Measurements from ENCODE around the gene GRIK4.
A peak's percentile ranks its signal among the peaks of the same experiment; 100 is the strongest.

GRIK4 gene

DNA sequence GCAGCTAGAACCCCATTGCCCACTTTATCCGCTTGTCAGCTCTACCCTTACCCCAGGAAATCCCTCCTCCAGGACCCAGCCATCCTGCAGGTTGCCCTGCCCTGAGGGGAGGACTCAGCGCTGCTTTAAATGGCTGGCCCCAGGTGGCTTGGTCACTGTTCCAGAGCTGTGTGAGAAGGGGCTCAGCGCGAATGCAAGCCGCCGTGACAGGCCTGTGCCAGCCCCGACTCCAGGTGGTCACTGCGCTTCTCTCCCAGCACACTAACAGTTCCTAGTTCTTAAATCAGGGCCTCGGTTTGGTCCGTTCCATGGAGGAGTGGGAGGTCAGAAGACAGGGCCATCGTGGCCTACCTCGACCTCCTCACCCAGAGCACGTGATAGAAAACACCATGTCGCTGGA lies 446.6 kb downstream of the GRIK4 start:
- no peak for TF ChIP-seq TAF1 (IDR thresholded peaks at IDR 0.05; ENCODE audit: borderline replicate concordance, low read depth, low read length)
- TF ChIP-seq POLR2AphosphoS5 (IDR thresholded peaks at IDR 0.05; ENCODE audit: low read depth, low read length): no peak
- no peak for TF ChIP-seq POLR2A (IDR thresholded peaks at IDR 0.05; ENCODE audit: low read depth, low read length)
- DNase-seq (ENCODE audit: insufficient read length) (no peak), FAIRE-seq (no peak)

DNA sequence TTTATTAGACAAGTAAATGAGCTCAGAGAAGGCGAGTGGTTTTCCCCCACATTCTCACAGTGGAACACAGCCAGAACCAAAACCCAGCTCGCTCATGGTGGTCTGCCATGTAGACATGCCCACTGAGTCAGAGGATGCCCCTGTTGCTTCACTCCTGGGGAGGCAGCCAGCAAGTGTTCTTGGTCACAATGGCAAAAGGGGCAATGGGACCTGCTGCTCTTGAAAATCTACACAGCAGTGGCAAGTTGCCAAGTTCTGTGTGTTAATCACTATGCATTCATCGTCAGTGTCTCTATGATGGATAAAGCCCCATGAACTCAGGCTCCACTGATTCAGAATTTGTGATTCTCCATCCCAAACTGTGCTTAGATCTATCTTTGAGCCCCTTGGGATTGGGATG lies 447.6 kb downstream of the GRIK4 start:
- FAIRE-seq (no peak), DNase-seq (ENCODE audit: insufficient read length) (no peak)
- TF ChIP-seq POLR2AphosphoS5 (IDR thresholded peaks at IDR 0.05; ENCODE audit: low read depth, low read length) (no peak), POLR2A (IDR thresholded peaks at IDR 0.05; ENCODE audit: low read depth, low read length) (no peak), TAF1 (IDR thresholded peaks at IDR 0.05; ENCODE audit: borderline replicate concordance, low read depth, low read length) (no peak)

DNA sequence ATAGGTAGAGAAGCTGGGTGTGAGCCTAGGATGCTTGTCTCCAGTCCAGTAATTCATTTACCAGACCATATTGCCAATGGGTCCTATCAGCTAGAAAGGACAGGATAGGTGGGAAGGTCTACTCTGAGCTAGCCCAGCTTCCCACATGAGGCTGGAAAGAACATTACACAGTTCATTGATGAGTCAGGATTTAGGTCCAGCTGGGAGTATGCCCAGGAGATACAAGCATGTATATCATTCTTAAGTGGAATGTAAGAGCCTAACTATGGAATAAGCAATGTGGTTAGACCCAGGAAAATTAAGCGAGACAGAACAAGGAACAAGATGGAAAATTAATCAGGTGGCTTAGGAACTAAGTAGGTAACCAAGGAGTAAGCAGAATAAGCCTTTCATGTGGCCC lies 453.3 kb downstream of the GRIK4 start:
- no peak for FAIRE-seq
- no peak for DNase-seq (ENCODE audit: insufficient read length)
- TF ChIP-seq POLR2AphosphoS5 (IDR thresholded peaks at IDR 0.05; ENCODE audit: low read depth, low read length) (no peak), TAF1 (IDR thresholded peaks at IDR 0.05; ENCODE audit: borderline replicate concordance, low read depth, low read length) (no peak), POLR2A (IDR thresholded peaks at IDR 0.05; ENCODE audit: low read depth, low read length) (no peak)

DNA sequence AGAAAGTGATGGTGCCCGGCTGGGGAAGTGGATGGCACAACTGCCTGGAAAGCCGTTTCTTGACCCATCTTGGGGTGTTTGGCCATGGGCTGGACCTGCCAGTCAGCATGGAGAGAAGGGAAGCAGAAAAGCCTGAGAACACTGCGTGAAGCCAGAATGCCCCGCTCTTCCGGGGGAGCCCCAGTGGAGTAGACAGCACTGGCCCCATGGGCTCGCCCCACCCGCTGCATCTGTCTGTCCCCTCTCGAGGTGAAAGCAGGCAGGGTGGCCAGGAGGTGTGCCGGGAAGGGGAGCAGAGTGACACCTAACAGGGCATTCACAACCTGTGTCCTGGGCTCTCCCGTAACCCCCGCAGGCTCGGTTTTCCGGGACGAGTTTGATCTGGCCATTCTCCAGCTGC lies 455.3 kb downstream of the GRIK4 start:
- no peak for DNase-seq (ENCODE audit: insufficient read length)
- TF ChIP-seq POLR2A (IDR thresholded peaks at IDR 0.05; ENCODE audit: low read depth, low read length): no peak
- TF ChIP-seq POLR2AphosphoS5 (IDR thresholded peaks at IDR 0.05; ENCODE audit: low read depth, low read length): no peak
- no peak for TF ChIP-seq TAF1 (IDR thresholded peaks at IDR 0.05; ENCODE audit: borderline replicate concordance, low read depth, low read length)
- no peak for FAIRE-seq

DNA sequence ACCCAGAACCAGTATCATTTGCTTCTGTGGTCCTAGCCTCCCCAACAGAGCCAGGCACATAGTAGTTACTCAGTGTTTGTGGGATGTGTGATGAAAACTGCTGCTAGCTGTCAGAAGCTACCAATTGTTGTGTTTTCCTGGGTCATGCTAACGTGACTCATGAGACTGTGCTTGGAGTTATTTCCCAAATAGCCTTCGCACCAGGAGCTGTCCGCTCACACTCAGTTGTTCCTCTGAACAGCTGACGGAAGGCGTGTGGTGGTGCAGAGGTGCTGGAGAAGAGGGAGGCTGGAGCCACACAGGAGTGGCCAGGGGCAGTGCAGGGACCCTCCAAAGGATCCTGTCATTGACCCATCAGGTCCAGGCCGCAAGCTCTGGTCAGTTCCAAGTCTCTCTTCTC lies 458.4 kb downstream of the GRIK4 start:
- no peak for FAIRE-seq
- DNase-seq (ENCODE audit: insufficient read length): no peak
- no peak for TF ChIP-seq POLR2A (IDR thresholded peaks at IDR 0.05; ENCODE audit: low read depth, low read length)

DNA sequence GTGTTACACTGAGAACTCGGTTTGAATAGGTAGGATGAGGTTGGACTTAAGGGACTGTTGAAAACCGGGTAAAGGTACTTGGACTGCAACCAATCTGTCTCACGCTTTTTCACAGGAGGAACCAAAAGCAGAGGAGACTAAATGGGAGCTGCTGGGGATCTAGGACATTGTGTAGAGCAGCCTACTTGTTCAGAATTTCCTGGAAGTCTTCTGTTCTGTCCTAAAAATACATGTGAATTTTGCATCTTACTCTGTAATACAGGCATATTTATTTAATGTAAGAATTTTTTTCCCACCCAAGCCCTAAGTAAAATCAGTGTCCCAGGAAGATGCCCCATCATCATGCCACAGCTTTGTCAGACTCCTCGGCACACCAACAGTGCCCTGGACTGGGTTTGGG lies 460.3 kb downstream of the GRIK4 start:
- TF ChIP-seq POLR2AphosphoS5 (IDR thresholded peaks at IDR 0.05; ENCODE audit: low read depth, low read length) (no peak), POLR2A (IDR thresholded peaks at IDR 0.05; ENCODE audit: low read depth, low read length) (no peak), TAF1 (IDR thresholded peaks at IDR 0.05; ENCODE audit: borderline replicate concordance, low read depth, low read length) (no peak)
- FAIRE-seq: no peak

DNA sequence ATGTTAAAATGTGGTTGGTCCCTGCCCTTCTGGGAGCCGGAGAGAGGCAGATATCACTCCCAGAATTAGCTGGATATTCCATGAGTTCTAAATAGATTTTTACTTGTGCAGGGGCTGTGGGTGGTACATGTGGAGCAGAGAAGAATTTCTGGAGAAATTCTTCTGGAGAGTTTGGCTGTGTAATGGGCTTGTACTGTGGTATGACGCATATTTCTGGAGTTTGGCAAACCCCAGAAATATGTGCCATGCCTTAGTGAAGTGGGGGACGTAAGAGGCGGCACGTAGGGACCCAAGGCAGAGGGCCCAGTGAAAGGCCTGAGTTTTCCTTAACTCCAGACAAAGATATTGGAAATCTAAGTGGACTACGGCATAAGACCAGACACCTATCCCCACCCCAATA lies 461.1 kb downstream of the GRIK4 start:
- DNase-seq (ENCODE audit: insufficient read length) (no peak), FAIRE-seq (no peak)
- TF ChIP-seq POLR2A (IDR thresholded peaks at IDR 0.05; ENCODE audit: low read depth, low read length) (no peak), TAF1 (IDR thresholded peaks at IDR 0.05; ENCODE audit: borderline replicate concordance, low read depth, low read length) (no peak), POLR2AphosphoS5 (IDR thresholded peaks at IDR 0.05; ENCODE audit: low read depth, low read length) (no peak)

More for the DNA sequence above, 460.3 kb downstream of the GRIK4 start:
- DNase-seq (ENCODE audit: insufficient read length): no peak

DNA sequence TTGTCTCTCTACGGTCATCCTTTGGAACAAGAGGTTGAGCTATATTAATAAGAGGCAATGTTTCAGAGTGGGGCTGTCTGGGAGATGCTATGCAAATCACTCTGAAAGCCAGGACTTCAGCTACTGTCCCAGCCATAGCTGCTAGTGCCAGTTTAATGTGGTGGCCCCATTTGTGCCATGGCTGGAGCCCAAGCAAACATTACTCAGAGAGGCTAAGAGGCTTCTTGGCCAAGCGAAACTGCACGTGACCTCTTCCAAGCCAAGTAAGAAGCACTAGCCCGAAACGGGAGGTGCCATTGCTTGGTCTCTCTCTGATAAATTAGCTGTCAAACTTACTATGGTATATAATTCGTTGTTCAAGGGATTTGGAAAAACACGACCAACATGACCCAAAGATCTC lies 462.0 kb downstream of the GRIK4 start:
- no peak for DNase-seq (ENCODE audit: insufficient read length)
- peak; percentile 57 for FAIRE-seq
- TF ChIP-seq POLR2AphosphoS5 (IDR thresholded peaks at IDR 0.05; ENCODE audit: low read depth, low read length): no peak
- TF ChIP-seq TAF1 (IDR thresholded peaks at IDR 0.05; ENCODE audit: borderline replicate concordance, low read depth, low read length): no peak
- TF ChIP-seq POLR2A (IDR thresholded peaks at IDR 0.05; ENCODE audit: low read depth, low read length): no peak

DNA sequence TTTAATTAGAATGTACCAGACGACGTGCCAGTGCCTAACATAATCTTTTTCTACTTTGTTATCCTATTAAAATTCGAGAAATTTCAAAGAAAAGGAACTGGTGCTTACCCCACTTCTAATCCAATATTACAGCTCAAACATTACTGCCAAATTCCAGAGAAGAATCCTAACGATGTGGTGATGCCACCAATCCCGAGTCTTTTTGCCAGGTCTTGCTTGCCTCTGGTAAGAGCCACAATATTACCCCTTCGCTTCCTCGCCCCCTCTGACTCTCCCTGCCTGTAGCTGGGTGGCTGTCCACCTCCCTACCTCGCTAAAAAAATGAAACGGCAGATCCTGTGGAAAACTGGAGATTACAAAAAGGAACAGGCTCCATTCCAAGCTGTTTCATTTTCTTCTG lies 462.9 kb downstream of the GRIK4 start:
- DNase-seq (ENCODE audit: insufficient read length) (no peak), FAIRE-seq (no peak)
- TF ChIP-seq TAF1 (IDR thresholded peaks at IDR 0.05; ENCODE audit: borderline replicate concordance, low read depth, low read length) (no peak), POLR2A (IDR thresholded peaks at IDR 0.05; ENCODE audit: low read depth, low read length) (no peak), POLR2AphosphoS5 (IDR thresholded peaks at IDR 0.05; ENCODE audit: low read depth, low read length) (no peak)

DNA sequence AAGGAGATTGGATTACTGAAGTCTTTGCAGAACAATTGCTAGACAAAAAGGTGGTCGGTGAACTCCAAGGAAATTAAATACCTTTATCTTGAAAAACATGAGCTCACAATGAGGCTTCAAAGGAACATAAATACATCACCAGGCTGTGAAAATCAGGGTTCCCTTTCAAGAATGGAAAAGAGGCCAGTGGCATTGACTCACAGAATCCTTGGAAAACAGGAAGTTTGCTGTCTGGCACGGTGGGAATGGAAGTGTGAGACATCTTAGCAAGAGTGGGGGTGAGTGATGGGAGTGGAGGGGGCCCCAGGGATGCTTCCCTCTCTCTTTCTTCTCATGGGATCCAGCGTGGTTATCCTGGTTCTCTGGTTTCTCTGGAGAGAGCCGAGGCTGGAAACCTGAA lies 463.4 kb downstream of the GRIK4 start:
- DNase-seq (ENCODE audit: insufficient read length) (no peak), FAIRE-seq (no peak)
- TF ChIP-seq TAF1 (IDR thresholded peaks at IDR 0.05; ENCODE audit: borderline replicate concordance, low read depth, low read length): no peak
- no peak for TF ChIP-seq POLR2A (IDR thresholded peaks at IDR 0.05; ENCODE audit: low read depth, low read length)
- no peak for TF ChIP-seq POLR2AphosphoS5 (IDR thresholded peaks at IDR 0.05; ENCODE audit: low read depth, low read length)

DNA sequence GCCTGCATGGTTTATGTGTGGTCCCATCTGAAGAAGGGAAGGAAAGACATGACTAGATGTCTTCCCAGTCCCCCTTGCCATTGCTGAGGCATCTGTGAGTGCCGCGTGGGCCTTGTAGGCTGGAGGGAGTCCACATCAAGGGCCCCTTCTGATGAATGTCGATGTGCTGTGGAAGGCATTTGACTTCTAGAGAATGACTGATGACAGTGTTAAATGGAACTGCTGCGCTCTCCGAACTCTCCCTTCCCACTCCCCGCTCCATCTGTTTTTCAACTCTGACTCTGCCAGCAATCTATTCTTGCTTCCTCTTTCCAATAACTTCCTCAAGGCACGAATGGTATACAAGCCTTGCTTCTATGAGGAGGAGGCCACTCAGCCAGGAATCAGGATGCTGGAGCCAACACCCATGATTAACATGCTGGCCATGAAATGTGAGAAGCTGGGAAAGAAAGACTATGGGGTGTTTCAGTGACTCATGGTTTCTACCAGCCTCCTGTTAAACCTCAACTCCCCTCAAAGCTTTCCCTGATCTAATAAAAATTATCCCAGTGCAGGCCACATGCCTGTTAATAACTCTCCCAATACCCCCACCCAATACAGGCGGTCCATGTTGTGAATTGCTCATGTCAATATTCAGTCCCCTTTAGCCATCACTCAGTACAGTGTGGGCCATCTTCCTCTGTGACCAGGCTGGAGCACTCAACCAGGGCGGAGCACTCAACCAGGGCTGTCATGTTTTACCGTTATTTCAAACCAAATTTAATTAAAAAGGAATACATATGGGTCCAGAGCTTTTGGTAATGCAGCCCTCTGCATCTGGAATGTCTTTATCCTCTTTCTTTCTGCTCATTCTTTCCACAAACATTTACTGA lies 466.0 kb downstream of the GRIK4 start:
- TF ChIP-seq POLR2A (IDR thresholded peaks at IDR 0.05; ENCODE audit: low read depth, low read length): no peak
- TF ChIP-seq TAF1 (IDR thresholded peaks at IDR 0.05; ENCODE audit: borderline replicate concordance, low read depth, low read length): no peak
- no peak for TF ChIP-seq POLR2AphosphoS5 (IDR thresholded peaks at IDR 0.05; ENCODE audit: low read depth, low read length)
- no peak for DNase-seq (ENCODE audit: insufficient read length)

DNA sequence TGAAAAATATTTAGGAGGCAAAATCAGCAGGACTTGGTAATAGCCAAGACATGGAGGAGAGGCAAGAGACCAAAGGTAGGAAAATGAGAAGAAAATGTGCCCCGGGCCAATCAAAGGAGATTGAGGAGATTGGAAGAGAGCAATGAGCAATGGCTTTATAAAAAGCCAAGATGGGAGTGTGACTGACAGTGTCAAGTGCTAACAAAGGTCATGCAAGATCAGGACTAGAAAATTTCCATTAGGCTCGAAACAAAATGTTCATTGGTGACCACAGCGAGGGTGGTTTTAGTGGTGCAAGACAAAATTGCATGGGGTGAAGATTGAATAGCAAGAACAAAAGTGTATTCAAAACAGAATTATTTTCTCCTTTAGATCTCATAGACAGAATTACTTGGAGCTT lies 467.2 kb downstream of the GRIK4 start:
- no peak for FAIRE-seq
- TF ChIP-seq POLR2AphosphoS5 (IDR thresholded peaks at IDR 0.05; ENCODE audit: low read depth, low read length): no peak
- no peak for TF ChIP-seq TAF1 (IDR thresholded peaks at IDR 0.05; ENCODE audit: borderline replicate concordance, low read depth, low read length)
- no peak for TF ChIP-seq POLR2A (IDR thresholded peaks at IDR 0.05; ENCODE audit: low read depth, low read length)
- DNase-seq (ENCODE audit: insufficient read length): no peak

More for the DNA sequence above, 466.0 kb downstream of the GRIK4 start:
- no peak for FAIRE-seq

All from GM12892 (cell line).